NCI-H510A (cell line): Measurements from ENCODE around the gene OSBPL6.
"Not testable (repeated sequence)": the region's sequence is repeated elsewhere in the genome, so short reads cannot be mapped to it uniquely, and the experiment has no call there.

Experiments used
- DNase-seq: peaks from one replicate; lab custom pipeline; 2025; lab: John Stamatoyannopoulos, UW

The OSBPL6 gene

DNA sequence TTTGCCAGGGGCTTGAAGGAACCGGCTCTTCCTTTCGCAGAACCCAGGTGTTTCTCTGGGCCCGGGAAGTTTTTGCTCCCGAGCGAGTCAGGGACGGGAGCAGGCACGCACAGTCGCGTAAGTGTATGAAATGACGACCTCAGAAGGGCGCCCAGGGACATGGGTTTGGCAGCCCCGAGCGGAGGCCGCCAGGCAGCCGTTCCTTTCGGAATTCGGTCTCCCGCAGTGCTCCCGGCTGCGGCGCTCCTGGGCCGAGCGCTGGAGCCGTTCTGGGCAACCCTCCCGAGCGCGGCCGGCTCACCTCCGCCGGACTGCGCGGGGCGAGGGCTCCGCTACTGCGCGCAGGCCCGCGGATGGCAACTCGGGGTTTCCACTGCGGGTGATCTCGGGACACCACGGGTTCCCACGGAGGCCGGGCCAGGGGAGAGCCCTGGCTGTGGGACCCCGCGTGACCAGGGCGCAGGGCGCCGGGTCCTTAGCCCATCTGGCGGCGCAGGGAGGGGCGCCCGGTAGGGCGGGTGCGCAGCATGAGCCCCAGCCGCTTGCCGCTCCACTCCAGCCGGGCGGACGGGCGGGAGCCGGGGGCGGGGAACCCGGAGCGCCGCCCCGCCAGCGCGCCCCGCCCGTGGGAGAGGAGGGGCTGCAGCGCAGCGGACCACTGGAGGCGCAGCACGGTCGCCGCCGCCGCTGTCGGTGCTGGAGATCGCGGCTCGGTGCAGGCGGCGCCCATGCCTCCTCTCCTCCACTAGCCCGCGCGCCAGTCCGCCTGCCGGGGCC is at the start of gene OSBPL6:
OSBPL6 (plus strand) TSS at position 690 of the 777 bp plus-strand sequence. CDS start 111,673 bp downstream, outside the sequence.
- peak; percentile 94 for DNase-seq

DNA sequence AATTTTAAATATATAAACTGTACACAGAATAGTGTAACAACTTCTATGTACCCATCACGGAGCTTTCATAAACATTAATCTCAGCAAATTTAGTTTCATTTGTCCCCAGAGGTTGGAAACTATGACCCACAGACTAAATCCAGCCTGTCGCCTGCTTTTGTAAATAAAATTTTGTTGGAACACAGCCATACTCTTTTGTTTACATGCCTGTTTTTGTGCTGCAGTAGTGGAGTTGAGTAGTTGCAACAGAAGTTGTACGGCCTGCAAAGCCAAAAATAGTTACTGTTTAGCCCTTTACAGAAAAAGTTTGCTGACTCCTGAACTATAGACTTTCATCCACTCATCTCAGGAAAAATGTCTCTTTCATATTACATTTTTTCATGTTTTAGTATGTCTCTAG is 42.3 kb upstream of the OSBPL6 start:
- no peak for DNase-seq

DNA sequence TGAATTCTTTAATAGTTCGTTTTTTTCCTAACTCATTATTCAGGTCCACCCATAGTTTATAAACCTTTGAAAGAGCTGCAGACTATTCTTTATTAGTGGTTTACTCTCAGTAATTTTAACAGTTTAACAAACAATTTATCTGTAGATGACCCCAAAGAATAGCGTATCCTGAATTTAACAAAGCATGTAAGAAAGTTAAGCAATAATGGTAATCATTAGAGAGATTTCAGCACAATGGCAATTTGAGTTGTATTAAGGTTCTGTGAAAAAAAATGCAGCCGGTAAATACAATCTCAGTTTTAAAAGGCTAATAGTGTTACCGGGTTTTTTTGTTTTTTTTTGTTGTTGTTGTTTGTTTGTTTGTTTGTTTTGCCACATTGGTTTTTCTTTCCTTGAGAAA is 41.8 kb upstream of the OSBPL6 start:
- no peak for DNase-seq

DNA sequence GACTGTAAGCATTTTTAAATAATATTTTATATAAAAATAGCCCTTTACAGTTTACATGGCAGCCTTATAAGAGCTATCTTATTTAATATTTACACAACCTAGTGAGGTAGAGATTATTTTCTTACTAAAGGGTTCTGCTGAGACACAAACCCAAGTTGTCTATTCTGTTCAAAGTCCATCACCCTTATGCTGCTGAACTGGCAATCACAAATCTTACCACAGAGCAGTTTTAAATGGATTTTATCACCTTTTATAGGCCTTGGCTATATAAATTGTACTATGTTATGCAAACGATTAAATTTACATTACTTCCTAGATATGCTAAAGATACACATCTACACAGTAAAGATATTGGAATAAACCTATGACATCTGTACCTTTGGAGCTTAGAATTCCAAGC is 41.3 kb upstream of the OSBPL6 start:
- no peak for DNase-seq

DNA sequence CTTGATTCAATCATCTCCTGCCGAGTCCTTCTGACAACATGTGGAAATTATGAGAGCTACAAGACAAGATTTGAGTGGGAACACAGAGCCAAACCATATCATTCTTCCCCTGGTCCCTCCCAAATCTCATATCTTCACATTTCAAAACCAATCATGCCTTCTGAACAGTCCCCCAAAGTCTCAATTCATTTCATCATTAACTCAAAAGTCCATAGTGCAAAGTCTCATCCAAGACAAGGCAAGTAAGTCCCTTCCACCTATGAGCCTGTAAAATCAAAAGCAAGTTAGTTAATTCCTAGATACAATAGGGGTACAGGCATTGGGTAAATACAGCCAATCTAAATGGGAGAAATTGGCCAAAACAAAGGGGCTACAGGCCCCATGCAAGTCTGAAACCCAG is 40.4 kb upstream of the OSBPL6 start:
- DNase-seq: not testable (repeated sequence)

DNA sequence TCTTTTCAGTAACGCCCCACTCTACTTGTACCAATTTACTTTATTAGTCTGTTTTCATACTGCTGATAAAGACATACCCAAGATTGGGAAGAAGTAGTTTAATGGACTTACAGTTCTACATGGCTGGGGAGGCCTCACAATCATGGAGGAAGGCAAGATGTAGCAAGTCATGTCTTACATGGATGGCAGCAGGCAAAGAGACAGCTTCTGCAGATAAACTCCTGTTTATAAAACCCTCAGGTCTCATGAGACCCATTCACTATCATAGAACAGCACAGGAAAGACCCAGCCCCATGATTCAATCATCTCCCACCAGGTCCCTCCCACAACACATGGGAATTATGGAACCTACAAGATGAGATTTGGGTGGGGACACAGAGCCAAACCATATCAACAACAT is 38.8 kb upstream of the OSBPL6 start:
- no peak for DNase-seq

DNA sequence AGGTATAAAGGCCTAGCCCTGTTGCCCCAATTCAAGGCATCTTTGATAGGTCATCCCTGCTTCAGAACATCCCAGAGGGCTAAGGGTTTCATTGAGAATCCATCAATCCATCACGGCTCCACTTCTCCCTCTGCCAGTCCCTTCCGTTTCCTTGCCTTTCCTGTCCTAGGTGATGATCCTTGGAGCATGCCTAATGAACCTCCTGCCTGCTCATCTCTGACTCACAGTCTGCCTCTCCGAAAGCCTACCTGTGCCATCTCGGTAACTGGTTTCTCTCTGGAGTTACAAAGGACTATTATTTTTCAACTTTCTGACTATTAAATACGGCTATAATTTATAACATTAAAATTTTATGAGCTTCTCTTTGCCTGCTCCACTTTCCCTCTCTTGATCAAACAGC is 36.7 kb upstream of the OSBPL6 start:
- DNase-seq: no peak

DNA sequence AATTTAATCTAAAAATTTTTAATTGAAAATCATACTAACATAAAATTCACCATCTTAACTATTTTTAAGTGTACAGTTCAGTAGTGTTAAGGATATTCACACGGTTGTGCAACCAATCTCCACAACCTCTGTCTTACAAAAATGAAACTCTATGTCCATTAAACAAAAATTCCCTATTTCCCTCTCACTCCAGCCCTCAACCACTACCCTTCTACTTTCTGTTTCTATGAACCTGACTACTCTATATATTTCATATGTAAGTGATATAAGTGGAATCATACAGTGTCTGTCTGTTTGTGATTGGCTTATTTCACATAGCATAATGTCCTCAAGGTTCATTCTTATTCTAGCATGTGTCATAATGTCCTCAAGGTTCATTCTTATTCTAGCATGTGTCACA is 34.3 kb upstream of the OSBPL6 start:
- DNase-seq: no peak

DNA sequence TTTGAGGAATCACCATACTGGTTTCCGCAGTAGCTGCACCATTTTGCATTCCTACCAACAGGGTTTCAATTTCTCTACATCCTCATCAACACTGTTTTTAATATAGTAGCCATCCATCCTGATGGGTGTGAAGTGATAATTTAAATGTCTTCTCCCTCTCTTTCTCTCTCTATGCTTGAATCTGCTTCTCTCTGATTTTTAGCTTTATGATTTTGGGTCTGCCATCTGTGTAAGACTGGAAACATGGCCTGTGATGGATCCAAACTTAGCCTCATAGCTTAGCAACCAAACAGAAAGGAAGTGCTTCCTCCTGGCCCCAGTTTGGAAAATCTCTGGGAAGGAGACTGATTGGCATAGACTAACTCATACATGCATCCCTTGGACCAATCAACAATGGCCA is 33.7 kb upstream of the OSBPL6 start:
- no peak for DNase-seq

DNA sequence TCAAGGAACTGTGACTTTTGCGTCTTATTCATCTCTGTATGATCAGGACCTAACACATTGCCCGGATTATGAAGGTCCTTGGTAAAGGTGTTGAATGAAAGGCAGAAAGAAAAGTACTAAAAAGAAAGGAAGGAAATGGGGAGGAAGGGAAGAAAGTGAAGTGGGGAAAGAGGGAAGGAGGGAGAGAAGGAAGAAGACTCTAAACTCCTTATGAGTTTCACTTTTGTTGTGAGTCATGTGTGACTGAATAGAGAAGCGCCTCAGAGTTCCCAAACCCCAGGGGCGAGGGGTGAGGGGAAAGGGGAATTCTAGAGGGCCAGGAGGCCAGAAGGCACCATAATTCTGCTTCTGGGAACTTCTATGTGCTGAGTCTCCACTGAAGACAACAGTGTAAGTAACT is 30.9 kb upstream of the OSBPL6 start:
- no peak for DNase-seq

DNA sequence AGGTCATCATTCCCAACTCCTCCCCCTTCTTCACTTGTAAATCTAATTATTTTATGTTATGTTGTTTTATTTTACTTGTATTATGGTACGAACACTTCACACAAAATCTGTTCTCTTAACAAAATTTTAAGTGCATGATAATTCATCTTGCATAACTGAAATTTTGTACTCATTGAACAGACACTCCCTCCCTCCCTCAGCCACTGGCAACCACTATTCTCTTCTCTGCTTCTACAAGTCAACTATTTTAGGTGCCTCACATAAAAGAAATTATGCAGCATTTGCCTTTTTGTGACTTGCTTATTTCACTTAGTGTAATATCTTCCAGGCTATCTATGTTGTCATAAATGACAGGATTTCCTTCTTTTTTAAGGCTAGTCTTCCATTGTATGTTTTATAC is 30.4 kb upstream of the OSBPL6 start:
- no peak for DNase-seq

DNA sequence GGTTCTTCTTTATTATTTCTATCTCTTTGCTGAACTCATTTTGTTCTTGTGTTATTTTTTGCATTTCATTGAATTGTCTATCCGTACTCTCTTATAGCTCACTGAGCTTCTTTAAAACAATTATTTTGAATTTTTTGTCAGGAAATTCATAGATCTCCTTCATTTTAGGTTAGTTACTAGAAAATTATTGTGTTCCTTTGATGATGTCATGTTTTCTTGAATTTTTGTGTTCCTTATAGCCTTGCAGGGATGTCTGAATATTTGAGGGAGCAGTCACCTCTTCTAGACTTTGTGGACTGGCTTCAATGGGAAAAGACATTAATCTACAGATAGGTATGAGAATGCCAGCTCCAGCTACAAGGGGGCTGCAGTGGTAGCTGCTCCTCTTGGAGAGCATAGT is 20.7 kb upstream of the OSBPL6 start:
- DNase-seq: no peak

DNA sequence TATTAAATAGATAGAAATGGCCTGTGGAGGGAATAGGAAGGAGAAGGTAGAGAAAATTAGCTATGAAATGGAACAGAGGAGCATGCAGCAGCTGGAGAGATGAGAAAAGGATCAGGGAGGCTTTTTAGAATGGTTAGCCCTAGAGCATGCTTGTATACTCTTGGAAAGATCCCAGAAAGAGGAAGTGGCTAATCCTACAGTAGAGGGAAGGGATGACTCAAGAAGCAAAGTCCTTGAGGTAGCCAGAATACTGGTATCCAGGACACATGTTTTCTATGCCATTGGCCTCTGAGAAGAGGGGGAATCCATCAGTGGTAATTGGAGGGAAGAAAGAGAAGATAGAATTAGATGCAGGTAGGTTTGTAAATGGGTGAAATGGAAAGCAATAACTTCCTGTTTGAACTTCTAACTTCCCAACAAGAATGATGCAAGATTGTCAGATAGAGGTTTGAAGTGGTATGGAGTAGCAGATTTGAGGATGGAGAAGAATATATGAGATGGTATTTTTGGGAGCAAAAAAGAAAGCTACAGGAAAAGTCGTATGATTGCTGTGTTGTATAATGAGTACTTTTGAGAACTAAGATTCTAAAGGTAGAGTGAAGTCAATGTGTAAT is 17.1 kb upstream of the OSBPL6 start:
- no peak for DNase-seq

DNA sequence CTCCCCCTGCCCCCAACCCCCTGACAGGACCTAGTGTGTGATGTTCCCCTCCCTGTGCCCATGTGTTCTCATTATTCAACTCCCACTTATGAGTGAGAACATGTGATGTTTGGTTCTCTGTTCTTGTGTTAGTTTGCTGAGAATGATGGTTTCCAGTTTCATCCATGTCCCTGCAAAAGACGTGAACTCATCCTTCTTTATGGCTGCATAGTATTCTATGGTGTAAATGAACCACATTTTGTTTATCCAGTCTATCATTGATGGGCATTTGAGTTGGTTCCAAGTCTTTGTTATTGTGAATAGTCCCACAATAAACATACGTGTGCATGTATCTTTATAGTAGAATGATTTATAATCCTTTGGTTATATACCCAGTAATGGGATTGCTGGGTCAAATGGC is 13.7 kb upstream of the OSBPL6 start:
- DNase-seq: not testable (repeated sequence)

DNA sequence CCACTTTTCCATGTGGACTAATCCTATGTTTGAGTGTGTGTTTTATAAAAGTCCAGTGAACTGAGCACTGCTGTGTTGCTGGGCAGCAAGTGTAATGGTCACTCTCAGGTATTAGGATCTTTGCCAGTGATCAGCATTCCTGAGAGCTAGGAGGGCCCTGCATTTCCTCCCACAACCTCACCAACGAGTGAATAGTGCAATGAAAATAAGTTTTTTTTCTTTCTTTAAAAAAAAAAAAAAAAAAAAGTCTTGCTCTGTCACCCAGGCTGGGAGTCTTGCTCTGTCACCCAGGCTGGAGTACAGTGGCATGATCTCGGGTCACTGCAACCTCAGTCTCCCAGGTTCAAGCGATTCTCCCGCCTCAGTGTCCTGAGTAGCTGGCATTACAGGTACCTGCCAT is 6.5 kb upstream of the OSBPL6 start:
- no peak for DNase-seq

DNA sequence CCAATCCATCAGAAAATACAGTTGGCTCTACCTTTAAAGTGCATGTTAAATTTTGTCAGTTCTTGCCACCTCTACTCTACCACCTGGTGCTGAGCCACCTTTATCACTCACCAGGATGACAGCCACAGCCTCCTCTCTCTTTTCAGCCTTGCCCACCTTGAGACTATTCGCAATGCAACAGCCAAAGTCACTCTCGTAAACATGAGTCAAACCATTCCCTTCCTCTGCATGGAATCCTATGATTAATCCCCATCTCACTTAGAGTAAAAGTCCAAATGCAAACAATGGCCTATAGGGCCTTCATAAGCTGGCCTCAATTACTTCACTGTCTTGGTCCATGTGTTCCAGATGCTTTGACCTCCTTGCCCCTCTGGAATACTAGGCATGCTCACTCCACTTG is 5.8 kb upstream of the OSBPL6 start:
- DNase-seq: no peak

DNA sequence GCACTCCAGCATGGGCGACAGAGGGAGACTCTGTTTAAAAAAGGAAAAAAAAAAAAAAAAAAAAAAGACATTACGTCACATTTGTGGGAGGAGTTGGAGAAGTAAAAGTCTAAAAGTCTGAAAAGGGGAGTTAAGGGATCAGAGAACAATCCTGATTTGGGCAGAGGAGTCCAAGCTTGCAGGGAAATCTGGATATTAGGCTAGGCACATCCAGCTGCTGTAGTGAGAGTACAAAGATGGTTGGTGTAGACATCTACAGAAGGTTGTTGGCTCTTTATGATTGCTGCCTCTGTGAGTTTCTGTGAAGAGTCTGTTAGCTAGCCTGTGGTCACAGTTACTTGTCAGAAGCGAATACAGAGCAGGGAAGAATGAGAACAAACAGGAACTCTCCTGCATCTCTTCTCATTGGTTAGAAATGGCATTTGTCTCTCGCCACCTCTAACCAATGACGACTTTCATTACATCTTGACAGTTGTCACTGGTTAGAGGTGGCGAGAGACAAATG is 3.3 kb upstream of the OSBPL6 start:
- DNase-seq: no peak

DNA sequence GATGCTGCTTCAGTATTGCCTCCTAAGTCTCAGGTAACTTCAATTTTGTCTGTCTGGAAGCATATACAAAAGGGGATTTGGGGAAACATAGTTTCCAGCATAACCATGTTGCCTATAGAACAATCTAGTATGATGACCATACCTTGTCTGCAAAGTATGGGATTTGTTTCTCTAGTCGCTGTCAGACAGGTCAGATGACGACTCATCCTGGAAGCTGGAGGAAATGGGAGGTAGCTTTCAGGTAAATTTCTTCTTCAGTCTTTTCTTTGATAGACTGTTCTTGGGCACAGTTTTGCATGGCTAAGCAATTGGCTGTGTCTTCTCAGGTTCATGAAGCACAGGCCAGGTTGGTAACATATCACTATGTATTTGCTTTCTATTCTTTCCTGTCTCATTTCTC is 2.8 kb upstream of the OSBPL6 start:
- no peak for DNase-seq

DNA sequence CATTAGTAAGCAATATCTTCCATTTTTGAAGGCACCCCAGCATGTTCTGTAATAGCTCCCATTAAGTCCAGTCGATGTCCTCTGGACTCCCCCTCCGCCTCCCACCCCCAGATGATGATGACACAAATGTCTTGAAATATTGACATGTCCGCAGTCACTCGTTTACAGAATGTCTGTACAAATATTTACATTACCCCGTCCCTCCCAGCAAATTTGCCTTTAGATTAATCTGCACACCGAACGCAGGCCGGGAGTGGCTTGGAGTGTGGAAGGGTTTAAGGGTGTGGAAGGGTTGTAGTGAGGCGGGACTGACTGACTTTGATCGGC is 853 bp upstream of the OSBPL6 start:
- peak; percentile 79 for DNase-seq

DNA sequence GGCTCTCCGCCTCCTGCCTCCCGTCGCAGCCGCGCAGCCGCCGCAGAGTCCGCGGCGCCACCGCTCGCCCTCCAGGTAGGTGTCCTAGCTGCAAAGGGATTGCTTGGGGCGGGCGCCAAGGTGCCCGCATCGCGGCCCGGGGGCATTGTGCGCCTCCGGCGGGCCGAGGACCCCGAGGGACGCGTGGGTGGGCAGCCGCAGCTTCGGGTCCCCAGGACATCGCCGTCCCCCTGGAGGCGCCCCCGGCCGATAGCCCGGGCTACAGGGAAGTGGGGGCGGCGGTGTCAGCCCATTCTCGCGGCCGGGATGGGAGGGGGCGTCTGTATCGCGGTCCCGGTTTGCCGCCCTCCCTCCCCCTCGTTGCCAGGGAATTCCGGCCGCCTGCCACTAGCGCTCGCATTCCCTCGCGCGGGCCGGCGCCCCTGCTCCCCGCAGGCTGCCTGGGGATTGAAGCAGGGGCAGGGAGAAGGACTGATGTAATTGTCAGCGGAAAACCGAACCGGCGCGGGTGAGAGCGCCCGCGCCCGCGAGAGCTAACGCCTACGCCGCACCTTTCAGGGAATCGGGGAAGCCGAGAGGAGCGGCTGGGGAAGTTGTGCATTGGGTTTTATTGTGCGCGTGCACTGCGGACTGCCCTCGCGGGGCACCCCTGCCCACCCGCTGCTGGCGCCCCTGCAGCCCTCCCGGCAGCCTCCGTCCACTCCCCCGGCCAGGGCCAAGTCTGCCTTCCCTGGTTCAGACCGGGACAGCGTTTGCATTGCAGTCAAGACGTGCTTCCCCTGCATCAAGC is 483 bp downstream of the OSBPL6 start:
- peak; percentile 86 for DNase-seq

DNA sequence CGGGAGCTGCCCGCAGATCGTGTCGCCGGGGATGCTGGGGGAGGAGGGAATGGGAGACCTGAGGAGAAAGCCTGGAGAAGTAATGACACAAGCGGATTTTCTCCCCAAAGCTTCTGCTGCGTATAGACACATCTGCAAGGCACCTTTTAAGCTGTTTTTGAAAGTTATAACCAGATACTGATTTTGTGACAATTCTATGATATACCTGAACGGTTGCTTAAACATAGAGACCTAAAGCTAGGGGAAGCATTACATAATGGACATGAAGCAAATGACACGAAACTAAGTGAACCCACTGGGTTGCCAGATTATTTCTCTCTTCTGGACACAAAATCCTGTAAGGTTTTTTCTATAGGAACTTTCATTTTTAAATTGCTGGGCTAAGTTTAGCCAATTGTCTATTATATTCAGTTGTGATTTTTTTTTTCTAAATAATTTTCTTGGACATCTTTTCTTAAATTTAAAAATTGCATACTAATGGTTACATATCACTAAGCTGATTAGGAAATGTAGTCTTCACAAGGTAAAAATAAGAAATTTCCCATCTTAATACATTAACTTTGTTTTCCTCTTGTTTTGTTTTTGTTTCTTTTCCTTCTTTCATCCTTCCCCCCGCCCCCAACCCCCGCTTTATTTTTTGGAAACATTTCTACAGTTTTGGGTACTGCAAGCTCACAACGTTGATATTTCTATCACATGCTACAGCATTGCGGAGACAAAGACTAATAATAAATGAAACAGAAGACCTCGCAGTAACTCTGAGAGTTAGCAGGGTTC is 1.3 kb downstream of the OSBPL6 start:
- DNase-seq: no peak

DNA sequence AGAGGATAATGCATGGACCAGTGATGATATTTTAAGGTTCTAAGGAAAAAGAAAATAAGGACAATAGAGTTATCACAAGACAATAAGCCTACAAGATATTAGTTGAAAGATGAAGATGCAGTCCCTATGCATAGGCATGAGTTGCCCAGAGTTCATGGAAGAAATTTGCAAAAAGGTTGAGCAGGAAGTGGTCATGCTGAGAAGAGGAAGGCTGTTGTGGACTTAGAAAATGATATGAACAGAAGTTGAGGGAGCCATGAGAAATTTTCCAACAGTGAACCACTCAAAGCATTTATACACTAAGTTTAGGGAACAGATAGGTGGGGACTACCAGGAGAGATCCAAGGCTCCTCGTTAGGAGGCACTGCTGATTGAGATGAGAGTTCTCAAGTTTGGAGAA is 3.5 kb downstream of the OSBPL6 start:
- no peak for DNase-seq
